DMS114 treated with DMSO at 0.1 percent for 48 hours (cell line): ENCODE results near the gene CLEC1B.
"Not testable (repeated sequence)": the region's sequence is repeated elsewhere in the genome, so short reads cannot be mapped to it uniquely, and the experiment has no call there.

ENCODE experiments used
- DNase-seq: peaks from one replicate; lab custom pipeline; 2025; ENCODE audit not compliant: unreplicated experiment; lab: John Stamatoyannopoulos, UW

Gene CLEC1B

DNA sequence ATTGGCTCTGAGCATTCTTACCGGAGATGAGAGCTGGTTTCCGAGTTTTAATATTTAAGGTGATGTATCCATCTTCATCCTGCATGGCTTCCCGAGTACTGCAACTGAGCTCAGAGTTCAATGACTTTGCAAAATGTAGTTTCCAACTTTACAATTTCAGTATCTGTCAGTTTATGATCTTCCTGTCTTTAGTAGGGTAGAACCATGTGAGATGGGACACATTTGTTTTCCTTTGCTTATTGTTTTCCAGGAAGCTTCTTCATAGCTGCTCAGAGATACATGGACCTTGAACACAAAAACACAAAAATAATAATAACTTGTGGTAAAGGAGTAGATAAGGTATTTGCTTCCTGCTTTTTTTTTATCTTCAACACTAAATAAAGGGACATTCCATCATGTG is at the start of gene CLEC1B:
TSS of gene CLEC1B (minus strand) at position 106 of the 400 bp plus-strand sequence. CDS start at position 85, 21 bp downstream.
- DNase-seq: no peak

- no peak for DNase-seq
Observed at GRCh38 chr12:10048526-10048925, 49.6 kb upstream of the CLEC1B start.

DNA sequence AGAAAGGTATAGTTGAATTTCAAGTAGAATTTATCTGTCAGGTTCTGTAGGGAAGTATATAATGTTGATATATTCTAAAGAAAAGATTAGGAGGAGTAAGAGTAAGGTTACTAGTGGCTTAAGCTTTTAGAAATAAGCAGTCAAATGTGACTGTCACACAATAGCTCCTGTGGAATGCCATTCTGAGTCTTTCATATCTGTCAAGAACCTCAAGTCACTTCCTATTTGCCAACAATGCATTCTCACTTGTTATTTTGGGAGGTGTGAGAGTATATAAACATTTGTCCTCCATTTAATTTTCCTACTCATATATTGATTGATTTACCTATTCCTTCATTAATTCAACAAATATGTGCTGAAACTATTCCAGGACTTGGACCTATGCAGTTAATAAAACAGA is 43.2 kb upstream of the CLEC1B start:
- DNase-seq: no peak

GRCh38 chr12:10033783-10034545 is 35.0 kb upstream of the CLEC1B start:
- DNase-seq: peak; percentile 28

DNA sequence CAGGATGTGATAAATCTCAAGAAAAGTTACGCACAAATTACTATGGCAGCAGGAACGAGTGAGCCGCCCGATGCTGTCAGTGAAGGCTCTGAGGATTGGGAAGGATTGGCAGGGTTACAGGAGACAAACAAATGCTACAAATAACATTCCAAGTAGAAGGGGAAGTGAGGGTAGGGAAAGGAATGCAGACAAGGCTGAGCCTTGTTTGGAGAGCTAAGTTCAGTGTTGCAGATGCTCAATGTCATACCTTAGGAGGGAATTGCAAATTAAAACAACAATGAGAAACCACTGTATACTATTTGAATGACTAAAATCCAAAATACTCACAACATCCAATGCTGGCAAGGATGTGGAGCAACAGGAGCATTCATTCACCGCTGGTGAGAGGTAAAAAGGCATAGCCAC is 32.9 kb upstream of the CLEC1B start:
- DNase-seq: no peak

GRCh38 chr12:10031321-10031720 is 32.4 kb upstream of the CLEC1B start:
- no peak for DNase-seq

- DNase-seq: no peak
Observed at GRCh38 chr12:10030446-10030845, 31.5 kb upstream of the CLEC1B start, which contains the start of gene CLEC9A. Gene CLEC9A, plus strand, starts transcription at chr12:10030682. Its CDS starts 22,006 bp downstream, at chr12:10052688.

- DNase-seq: no peak
Observed at GRCh38 chr12:10027721-10028120, 28.8 kb upstream of the CLEC1B start.

DNA sequence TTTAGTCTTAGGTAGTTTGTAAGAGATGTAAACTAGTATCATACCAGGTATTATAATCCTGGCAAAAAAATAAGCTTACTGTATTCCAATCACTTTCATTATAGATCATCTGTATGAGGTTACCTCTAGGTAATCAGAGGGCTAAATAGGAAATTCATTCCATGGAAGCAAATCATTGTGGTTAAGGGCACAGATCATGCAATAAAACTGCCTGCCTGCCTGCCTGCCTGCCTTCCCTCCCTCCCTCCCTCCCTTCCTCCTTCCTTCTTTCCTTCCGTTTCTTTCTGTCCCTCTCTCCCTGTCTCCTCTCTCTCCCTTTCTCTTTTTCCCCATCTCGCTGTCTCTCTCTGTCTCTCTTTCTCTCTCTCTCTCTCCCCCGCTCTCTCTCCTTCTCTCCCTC is 28.4 kb upstream of the CLEC1B start:
- DNase-seq: no peak

GRCh38 chr12:10026666-10027065 is 27.7 kb upstream of the CLEC1B start:
- not testable (repeated sequence) for DNase-seq

DNA sequence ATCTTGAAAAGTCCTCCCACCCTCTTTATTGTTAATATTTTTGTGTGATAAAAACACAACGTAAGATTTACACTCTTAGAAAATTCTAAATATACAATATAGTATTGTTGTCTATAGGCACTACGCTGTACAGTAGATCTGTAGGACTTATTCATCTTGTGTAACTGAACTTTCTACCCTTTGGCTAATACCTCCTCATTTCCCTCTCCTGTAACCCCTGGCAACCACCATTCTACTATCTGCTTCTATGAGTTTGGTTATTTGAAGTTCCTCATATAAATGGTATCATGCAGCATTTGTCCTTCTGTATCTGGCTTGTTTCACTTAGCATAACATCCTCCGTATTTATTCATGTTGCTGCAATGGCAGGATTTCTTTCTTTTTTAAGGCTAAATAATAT is 26.3 kb upstream of the CLEC1B start:
- DNase-seq: no peak

- no peak for DNase-seq
Observed at GRCh38 chr12:10021342-10021741, 22.4 kb upstream of the CLEC1B start.

DNA sequence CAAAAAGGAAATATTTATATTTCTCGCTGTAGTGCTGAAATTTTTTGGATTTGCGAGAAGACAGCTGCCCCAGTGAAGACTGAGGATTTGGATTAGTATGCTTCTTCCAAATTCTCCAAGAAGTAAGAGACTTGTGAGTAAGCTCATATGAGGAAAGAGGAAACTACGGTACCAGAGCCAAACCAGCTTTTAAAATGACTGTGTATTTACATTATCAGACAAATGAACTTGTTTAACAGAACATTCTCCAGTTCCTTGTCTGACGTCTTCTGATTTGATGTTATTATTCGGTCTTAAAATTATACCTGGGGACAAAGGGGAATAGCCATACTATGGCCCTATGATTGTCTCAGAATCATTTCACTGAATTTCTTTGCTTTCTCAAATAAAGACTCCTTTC is 19.5 kb upstream of the CLEC1B start:
- DNase-seq: no peak

GRCh38 chr12:10016881-10017280 is 18.0 kb upstream of the CLEC1B start:
- no peak for DNase-seq

DNA sequence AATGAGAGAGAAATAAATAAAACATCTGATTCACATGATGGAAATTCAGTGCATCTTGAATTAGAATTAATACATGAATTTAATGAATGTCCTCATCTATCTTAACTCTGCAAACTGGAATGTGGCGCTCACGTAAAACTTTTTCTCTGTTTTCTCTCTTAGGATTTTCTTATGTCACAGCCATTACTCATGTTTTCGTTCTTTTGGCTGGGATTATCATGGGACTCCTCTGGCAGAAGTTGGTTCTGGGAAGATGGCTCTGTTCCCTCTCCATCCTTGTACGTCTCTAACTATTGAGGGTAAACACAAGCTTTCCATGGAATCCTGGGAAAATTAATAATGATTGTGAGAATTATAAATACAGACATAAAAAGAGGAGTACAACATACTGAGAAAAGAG is 16.5 kb upstream of the CLEC1B start:
- DNase-seq: no peak

GRCh38 chr12:10012630-10013330 is 13.9 kb upstream of the CLEC1B start:
- DNase-seq: no peak

GRCh38 chr12:10001171-10001776 is 2.4 kb upstream of the CLEC1B start:
- DNase-seq: no peak

DNA sequence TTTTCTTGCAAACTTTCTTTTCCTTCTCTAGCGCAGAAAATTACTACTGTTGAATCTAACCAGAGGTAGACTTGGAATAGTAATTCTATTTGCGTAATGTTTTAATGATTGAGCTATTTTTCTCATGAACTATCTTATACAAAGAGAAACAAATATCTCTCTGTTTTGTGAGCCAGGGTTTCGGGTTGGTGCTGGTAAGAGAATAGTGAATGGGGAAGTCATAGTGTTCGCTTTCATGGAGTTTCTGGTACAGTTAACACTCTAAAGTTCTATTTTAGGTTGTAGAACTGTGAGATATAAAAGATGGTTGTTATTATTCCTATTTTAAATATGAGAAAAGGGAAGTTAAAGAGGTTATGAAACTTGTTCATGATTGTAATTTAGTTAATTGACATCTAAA is 6.6 kb downstream of the CLEC1B start:
- no peak for DNase-seq

- DNase-seq: no peak
Observed at GRCh38 chr12:9991876-9992275, 7.0 kb downstream of the CLEC1B start.

GRCh38 chr12:9980126-9980525 is 18.8 kb downstream of the CLEC1B start:
- no peak for DNase-seq

GRCh38 chr12:9977916-9978315 is 21.0 kb downstream of the CLEC1B start:
- DNase-seq: no peak

DNA sequence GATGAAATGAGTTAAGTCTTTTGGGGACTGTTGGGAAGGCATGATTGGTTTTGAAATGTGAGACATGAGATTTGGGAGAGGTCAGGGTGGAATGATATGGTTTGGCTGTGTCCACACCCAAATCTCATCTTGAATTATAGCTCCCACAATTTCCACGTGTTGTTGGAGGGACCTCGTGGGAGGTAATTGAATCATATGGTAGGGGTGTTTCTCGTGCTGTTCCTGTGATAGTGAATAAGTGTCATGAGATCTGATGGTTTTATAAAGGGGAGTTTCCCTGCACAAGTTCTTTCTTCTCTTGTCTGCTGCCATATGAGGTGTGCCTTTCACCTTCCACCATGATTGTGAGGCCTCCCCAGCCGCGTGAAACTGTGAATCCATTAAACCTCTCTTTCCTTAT is 22.3 kb downstream of the CLEC1B start:
- DNase-seq: not testable (repeated sequence)
